Hepatocyte (in vitro differentiated cells): ENCODE measurements around the gene AMIGO1.

Experiments used
- EZH2 ChIP-seq: fragments of 200-600 bp; sonication (generic); IDR thresholded peaks from 2 replicates; pipeline ENCODE4 v1.6.1; 2016; ENCODE audit warnings: antibody characterized with exemption, mild to moderate bottlenecking, borderline replicate concordance
- EZH2phosphoT487 ChIP-seq: fragments of 200-600 bp; sonication (generic); IDR thresholded peaks from one replicate; pipeline ENCODE4 v1.6.1; 2018; ENCODE audit warnings: antibody characterized with exemption, mild to moderate bottlenecking, low read depth, moderate library complexity; ENCODE audit not compliant: unreplicated experiment, severe bottlenecking
- TF ChIP-seq, protein P1 (sequence below): fragments of 200-600 bp; sonication (generic); IDR thresholded peaks from 2 replicates; pipeline ENCODE4 v1.5.1; 2016; ENCODE audit warnings: antibody characterized with exemption, mild to moderate bottlenecking; ENCODE audit not compliant: poor library complexity

DNA sequence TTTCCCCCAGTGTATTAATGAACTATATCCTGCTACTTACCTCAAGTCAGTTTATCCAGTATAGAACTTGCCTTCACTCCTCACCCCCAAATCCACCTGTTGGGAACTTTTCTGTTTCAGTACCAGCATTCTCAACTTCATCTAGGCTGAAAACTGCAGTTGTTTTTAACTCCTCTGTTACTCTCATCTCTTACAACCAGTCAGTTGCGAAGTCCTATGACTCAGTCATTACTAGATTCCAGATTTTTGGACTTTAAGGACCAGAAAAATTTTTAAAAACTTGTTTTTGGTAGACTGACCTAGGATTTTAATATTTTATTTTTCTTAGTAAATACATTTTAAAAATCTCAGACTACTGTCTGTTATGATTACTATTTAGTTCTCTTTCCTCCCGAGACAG lies 47.0 kb upstream of the AMIGO1 start:
- TF ChIP-seq, protein P1, sequence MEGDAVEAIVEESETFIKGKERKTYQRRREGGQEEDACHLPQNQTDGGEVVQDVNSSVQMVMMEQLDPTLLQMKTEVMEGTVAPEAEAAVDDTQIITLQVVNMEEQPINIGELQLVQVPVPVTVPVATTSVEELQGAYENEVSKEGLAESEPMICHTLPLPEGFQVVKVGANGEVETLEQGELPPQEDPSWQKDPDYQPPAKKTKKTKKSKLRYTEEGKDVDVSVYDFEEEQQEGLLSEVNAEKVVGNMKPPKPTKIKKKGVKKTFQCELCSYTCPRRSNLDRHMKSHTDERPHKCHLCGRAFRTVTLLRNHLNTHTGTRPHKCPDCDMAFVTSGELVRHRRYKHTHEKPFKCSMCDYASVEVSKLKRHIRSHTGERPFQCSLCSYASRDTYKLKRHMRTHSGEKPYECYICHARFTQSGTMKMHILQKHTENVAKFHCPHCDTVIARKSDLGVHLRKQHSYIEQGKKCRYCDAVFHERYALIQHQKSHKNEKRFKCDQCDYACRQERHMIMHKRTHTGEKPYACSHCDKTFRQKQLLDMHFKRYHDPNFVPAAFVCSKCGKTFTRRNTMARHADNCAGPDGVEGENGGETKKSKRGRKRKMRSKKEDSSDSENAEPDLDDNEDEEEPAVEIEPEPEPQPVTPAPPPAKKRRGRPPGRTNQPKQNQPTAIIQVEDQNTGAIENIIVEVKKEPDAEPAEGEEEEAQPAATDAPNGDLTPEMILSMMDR, result no peak
- TF ChIP-seq EZH2, result no peak
- no peak for TF ChIP-seq EZH2phosphoT487
